Fibroblast of pulmonary artery (primary cell): ENCODE data around the gene COX6A2.

Experiments
- DNase-seq: peaks from one replicate; pipeline ENCODE4 v3.0.0-alpha.2; 2010; ENCODE audit warnings: low read depth
- H3K4me3 ChIP-seq: replicated peaks from 2 replicates; pipeline ENCODE4 v1.5.1; 2011; ENCODE audit warnings: low read depth, mild to moderate bottlenecking, control low read depth, low read length, moderate library complexity
- CTCF ChIP-seq: IDR thresholded peaks from 2 replicates; pipeline ENCODE4 v1.5.1; 2011; ENCODE audit warnings: mild to moderate bottlenecking, control low read depth, low read length, inconsistent platforms; ENCODE audit errors: missing control alignments

Gene COX6A2

DNA sequence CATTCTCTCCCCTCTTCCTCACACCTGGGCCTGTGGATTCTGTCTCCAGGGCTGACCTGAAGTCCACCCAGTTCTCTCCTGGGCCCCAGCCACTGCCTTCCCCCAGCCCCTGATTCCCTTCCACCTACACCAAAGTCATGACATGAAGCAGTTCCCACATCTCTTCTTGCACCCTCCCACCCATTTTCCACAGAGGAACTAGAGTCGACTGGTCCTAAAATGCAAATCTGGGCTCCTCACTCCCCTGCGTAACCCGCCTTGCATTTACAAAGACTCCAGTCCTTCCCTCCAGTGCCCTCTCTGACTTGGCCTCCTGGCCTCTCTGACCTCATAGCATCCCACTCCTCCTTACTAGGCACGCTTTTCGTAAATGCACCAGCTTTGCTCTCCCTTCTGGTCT, 14.8 kb downstream of the COX6A2 start:
- no peak for TF ChIP-seq CTCF
- H3K4me3 ChIP-seq = no peak overlapping the region
- DNase-seq = no peak

DNA sequence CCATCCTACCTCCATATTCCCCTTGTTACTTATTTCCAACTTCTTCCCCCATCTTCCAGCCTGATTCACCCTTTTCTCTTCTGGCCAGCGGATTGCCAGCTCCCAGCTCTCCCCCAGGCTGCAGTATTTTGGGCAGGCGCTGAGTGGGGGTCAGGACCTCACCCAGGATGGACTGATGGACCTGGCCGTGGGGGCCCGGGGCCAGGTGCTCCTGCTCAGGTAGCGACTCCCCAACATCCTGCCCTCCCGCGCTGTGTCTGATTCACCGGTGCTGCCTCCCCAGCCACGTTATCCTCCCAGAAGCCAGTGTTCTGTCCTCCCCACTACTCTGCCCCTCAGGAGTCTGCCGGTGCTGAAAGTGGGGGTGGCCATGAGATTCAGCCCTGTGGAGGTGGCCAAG, 15.4 kb downstream of the COX6A2 start:
- no peak for DNase-seq
- no peak for TF ChIP-seq CTCF

DNA sequence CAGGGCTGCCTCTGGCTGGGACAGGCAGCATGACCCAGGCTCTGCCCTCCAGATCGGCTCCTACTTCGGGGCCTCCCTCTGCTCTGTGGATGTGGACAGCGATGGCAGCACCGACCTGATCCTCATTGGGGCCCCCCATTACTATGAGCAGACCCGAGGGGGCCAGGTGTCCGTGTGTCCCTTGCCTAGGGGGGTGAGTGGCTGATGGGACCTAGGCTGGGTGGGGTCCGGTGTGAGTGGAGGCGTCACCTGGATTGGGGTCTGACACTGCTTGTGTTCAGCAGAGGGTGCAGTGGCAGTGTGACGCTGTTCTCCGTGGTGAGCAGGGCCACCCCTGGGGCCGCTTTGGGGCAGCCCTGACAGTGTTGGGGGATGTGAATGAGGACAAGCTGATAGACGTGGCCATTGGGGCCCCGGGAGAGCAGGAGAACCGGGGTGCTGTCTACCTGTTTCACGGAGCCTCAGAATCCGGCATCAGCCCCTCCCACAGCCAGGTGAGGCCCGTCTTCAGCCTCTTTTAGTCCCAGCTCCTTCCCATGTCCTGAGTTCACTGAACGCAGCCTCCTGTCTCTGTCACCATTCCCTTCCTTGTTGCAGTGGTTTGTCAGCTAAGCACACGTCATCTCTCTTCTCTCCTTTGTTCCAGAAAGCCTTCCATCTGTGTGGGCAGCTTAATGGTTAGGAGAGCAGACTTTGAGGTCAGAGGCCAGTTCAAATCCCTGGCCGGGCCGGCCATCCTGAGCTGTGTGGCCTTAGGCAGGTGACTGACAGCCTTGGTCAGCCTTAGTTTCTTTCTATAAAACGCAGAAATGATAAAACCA, 16.9 kb downstream of the COX6A2 start:
- no peak for TF ChIP-seq CTCF
- no peak overlapping the region for H3K4me3 ChIP-seq
- DNase-seq = no peak

More for the DNA sequence above, 15.4 kb downstream of the COX6A2 start:
- no peak overlapping the region for H3K4me3 ChIP-seq

DNA sequence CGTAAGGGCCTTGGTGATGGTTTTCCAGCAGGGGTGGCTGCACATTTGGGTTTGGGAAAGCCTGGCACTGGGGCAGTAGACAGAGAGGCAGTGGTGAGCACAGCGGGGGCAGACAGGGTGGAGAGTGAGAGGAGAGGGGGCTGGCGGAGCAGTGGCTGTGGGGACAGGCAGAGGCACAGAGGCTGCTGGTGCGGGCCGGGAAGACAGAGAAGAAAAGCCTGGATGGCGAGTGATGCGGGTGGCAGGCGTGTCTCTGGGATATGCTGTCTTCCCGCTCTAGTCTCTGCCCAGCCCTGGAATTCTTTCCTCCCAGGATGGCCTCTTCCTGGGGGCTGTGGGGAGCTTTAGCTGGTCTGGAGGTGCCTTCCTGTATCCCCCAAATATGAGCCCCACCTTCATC, 18.1 kb downstream of the COX6A2 start:
- no peak for DNase-seq
- TF ChIP-seq CTCF = no peak
- H3K4me3 ChIP-seq = no peak overlapping the region

DNA sequence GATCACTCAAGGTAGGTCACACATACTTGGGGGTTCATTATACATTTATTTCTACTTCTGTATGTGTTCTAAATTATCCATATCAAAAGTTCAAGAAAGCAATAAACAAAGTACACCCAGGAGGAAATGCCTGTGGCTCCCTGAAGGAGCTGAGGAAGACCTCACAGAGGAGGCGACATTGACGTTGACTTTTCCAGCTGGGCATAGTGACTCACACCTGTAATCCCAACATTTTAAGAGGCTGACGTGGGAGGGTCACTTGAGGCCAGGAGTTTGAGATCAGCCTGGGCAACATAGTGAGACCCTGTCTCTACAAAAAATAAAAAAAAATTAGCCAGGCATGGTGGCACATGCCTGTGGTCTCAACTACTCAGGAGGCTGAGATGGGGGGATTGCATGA, 18.7 kb downstream of the COX6A2 start:
- TF ChIP-seq CTCF = no peak
- no peak overlapping the region for H3K4me3 ChIP-seq
- DNase-seq = peak; percentile 39

GRCh38 chr16:31407406-31407805, 20.8 kb downstream of the COX6A2 start:
- H3K4me3 ChIP-seq = no peak overlapping the region
- no peak for DNase-seq
- no peak for TF ChIP-seq CTCF
